Activated T-cell treated with anti-CD3 and anti-CD28 coated beads, Interleukin-2, amount 50 U/mL, for 24 hours (primary cell): Measurements from ENCODE around the gene CCNB3.

ENCODE experiments used
- DNase-seq: peaks from one replicate; pipeline ENCODE4 v3.0.0-alpha.2; 2020
- H3K27ac Mint-ChIP-seq: 2 replicates; pipeline ENCODE4 v1.8.0; 2020; ENCODE audit warnings: mild to moderate bottlenecking, mixed read lengths
- H3K27me3 Mint-ChIP-seq: 2 replicates; pipeline ENCODE4 v1.8.0; 2020; ENCODE audit warnings: mixed read lengths
- H3K36me3 Mint-ChIP-seq: 2 replicates; pipeline ENCODE4 v1.8.0; 2020; ENCODE audit warnings: low read depth, mixed read lengths
- H3K4me1 Mint-ChIP-seq: 2 replicates; pipeline ENCODE4 v1.8.0; 2020; ENCODE audit warnings: low read depth, mixed read lengths
- H3K4me3 Mint-ChIP-seq: 2 replicates; pipeline ENCODE4 v1.8.0; 2020; ENCODE audit warnings: mild to moderate bottlenecking, moderate library complexity, mixed read lengths
- H3K9me3 Mint-ChIP-seq: 2 replicates; pipeline ENCODE4 v1.8.0; 2020; ENCODE audit warnings: mixed read lengths

The CCNB3 gene, protein sequence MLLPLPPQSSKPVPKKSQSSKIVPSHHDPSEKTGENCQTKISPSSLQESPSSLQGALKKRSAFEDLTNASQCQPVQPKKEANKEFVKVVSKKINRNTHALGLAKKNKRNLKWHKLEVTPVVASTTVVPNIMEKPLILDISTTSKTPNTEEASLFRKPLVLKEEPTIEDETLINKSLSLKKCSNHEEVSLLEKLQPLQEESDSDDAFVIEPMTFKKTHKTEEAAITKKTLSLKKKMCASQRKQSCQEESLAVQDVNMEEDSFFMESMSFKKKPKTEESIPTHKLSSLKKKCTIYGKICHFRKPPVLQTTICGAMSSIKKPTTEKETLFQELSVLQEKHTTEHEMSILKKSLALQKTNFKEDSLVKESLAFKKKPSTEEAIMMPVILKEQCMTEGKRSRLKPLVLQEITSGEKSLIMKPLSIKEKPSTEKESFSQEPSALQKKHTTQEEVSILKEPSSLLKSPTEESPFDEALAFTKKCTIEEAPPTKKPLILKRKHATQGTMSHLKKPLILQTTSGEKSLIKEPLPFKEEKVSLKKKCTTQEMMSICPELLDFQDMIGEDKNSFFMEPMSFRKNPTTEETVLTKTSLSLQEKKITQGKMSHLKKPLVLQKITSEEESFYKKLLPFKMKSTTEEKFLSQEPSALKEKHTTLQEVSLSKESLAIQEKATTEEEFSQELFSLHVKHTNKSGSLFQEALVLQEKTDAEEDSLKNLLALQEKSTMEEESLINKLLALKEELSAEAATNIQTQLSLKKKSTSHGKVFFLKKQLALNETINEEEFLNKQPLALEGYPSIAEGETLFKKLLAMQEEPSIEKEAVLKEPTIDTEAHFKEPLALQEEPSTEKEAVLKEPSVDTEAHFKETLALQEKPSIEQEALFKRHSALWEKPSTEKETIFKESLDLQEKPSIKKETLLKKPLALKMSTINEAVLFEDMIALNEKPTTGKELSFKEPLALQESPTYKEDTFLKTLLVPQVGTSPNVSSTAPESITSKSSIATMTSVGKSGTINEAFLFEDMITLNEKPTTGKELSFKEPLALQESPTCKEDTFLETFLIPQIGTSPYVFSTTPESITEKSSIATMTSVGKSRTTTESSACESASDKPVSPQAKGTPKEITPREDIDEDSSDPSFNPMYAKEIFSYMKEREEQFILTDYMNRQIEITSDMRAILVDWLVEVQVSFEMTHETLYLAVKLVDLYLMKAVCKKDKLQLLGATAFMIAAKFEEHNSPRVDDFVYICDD (N-terminal part only)

DNA sequence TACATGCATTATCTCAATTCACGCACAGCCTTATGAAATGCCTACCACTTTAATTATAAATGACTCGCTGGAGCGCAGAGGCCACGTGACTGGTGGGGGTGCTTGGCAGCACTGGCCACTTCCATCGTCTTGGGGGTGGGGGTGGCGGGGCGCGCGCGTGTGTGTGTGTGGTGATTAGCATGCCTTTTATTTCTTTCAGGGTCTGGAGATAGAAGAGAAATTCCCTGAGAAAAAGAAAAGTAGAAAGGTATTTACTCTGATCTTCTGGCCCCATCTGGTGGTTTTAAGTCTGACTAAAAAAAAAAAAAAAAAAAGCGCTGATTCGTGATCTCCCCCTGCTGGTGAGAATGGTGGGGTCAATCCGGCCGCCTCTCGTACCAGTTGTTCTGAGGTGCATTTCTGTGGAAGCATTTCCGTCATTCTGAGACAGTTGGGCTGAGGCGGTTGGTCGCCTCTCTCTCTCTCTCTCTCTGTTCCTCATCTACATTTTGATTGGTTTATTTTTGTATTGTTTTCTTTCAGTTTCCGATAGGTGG, at the start of gene CCNB3:
TSS of gene CCNB3 (plus strand) at position 402 of the 536 bp plus-strand sequence. CDS start 80,399 bp downstream, outside the sequence.
- no peaks in the 10 kb centered on the region for H3K36me3 Mint-ChIP-seq
- H3K9me3 Mint-ChIP-seq = no peaks in the 10 kb centered on the region
- H3K27me3 Mint-ChIP-seq = peaks cover 22% of the 10 kb centered on the region
- H3K4me3 Mint-ChIP-seq = peak within 1 kb of the TSS; percentile 70
- H3K4me1 Mint-ChIP-seq = peaks cover 12% of the 10 kb centered on the region
- H3K27ac Mint-ChIP-seq = peak within 1 kb of the TSS; percentile 91
- peak; percentile 76 for DNase-seq

DNA sequence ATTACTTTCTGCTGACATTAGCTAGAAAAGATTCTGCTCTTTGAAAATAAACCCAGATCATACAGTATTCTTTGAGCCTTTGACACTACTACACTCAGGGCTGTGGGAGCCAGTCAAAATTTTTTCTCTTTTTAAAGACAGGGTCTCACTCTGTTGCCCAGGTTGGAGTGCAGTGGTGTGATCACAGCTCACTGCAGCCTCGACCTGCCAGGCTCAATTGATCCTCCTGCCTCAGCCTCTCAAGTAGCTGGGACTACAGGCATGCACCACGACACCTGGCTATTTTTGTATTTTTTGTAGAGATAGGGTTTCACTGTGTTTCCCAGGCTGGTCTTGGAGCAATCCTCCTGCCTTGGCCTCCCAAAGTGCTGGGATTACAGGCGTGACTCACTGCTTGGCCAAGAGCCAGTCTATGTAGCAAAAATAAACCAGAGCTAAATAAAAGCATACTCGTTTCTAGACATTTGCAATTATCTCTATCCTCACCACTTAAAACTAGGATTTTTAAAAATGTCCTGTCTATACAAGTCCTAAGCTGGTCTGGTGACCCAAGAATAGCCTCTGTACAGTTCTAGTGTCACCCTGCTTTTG, 46.9 kb upstream of the CCNB3 start:
- no peaks in the 10 kb centered on the region for H3K36me3 Mint-ChIP-seq

DNA sequence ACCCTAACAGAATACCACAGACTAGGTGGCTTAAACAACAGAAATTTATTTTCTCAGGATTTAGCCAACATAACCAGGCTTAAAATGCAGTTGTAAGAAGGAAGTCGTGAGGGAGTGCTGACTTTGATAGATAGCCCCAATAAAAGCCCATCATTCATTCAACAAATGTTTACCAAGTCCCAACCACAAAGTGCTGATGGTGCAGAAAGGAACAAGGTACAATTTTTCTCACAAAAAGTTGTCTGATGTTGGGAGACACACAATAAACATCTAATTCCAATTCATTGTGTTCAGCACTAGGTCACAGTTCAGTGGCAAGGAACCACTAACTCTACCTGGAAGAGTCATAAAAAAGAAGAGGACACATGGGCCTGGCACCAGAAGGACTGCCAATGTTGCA, 46.0 kb upstream of the CCNB3 start:
- peaks cover 3% of the 10 kb centered on the region for H3K4me1 Mint-ChIP-seq
- H3K27ac Mint-ChIP-seq = no peak overlapping the region
- peaks cover 46% of the 10 kb centered on the region for H3K27me3 Mint-ChIP-seq
- no peak for DNase-seq
- no peak overlapping the region for H3K4me3 Mint-ChIP-seq
- H3K36me3 Mint-ChIP-seq = no peaks in the 10 kb centered on the region
- H3K9me3 Mint-ChIP-seq = no peaks in the 10 kb centered on the region

More for the DNA sequence above, 46.9 kb upstream of the CCNB3 start:
- Mint-ChIP-seq H3K27me3 (peaks cover 48% of the 10 kb centered on the region), H3K4me3 (no peak overlapping the region), H3K4me1 (peaks cover 3% of the 10 kb centered on the region), H3K9me3 (no peaks in the 10 kb centered on the region), H3K27ac (no peak overlapping the region)
- DNase-seq = no peak

DNA sequence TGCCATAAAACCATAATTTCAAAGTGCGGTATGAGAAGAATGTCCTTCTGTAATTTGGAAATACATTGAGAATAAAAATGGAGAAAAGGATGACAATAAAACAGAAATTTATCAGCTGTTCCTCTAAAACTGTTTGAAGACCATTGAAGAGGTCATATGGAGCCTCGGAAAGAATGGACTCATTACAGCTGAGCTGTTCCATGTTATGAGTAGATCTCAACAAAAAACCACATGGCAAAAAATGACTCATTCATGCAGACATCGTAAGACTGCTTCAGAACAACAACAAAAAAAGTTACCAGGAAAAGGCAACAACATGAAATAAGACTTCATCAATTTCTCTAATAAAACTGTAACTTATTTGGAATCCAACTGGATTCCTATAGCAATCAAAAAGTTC, 43.4 kb upstream of the CCNB3 start:
- Mint-ChIP-seq H3K36me3 (no peaks in the 10 kb centered on the region), H3K4me1 (peaks cover 3% of the 10 kb centered on the region), H3K9me3 (no peaks in the 10 kb centered on the region), H3K4me3 (no peak overlapping the region), H3K27ac (no peak overlapping the region), H3K27me3 (peaks cover 45% of the 10 kb centered on the region)
- DNase-seq = no peak

DNA sequence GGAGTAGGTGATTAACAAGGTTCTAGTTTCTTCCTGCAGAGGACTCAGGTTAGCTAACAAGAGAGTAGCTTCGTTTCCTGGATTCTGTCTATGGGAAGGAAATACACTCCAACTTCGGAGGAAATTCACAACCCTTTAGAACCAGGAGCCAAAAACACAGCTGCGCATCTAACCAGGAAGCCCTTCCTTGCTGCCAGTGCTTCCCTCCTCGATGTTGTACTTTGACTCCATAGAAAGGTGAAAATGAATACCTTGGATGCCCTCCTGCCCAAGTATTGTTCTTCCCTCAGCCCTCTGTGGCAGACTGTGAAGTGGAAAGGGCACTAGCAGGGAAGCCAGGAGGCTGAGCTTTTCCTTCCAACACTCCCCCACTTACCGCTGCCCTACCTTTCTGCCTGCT, 38.8 kb upstream of the CCNB3 start:
- no peak overlapping the region for H3K27ac Mint-ChIP-seq
- no peaks in the 10 kb centered on the region for H3K9me3 Mint-ChIP-seq
- H3K4me1 Mint-ChIP-seq = peaks cover 17% of the 10 kb centered on the region
- H3K4me3 Mint-ChIP-seq = no peak overlapping the region
- H3K27me3 Mint-ChIP-seq = peaks cover 51% of the 10 kb centered on the region
- DNase-seq = no peak
- no peaks in the 10 kb centered on the region for H3K36me3 Mint-ChIP-seq

DNA sequence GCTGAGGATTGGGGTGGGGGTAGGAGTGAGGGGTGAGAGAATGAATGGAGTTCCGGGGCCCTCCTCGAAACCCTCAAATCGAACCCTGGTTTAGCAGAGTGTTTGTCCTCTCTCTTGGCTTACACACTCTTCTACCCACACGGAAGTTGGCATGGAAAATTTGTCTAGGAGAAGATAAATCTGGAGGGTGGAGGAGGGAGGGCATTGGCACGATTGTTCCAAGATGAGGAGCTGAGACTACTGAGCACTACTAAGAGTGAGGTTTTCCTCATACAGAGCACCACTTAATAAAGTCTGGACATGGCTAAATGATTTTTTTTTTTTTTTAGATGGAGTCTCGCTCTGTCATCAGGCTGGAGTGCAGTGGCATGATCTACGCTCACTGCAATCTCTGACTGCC, 37.2 kb upstream of the CCNB3 start:
- DNase-seq = no peak
- no peak overlapping the region for H3K27ac Mint-ChIP-seq
- peaks cover 47% of the 10 kb centered on the region for H3K27me3 Mint-ChIP-seq
- H3K36me3 Mint-ChIP-seq = no peaks in the 10 kb centered on the region
- H3K4me3 Mint-ChIP-seq = no peak overlapping the region
- peaks cover 14% of the 10 kb centered on the region for H3K4me1 Mint-ChIP-seq
- no peaks in the 10 kb centered on the region for H3K9me3 Mint-ChIP-seq

DNA sequence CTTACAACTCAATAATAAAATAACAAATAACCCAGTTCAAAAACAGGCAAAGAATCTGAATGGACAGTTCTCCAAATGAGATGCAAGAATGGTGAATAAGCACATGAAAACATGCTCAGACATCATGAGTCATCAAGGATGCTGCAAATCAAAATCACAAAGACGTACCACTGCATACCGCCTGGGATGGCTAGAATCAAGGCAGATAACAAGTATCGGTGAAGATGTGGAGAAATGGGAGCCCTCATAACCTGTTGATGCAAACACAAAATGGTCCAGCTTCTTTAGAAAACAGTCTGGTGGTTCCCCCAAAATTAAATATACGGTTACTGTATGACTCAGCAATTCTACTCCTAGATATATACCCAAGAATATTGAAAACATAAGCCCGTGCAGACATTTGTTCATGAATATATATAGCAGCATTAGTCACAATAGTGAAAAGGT, 36.3 kb upstream of the CCNB3 start:
- no peaks in the 10 kb centered on the region for H3K36me3 Mint-ChIP-seq
- H3K27ac Mint-ChIP-seq = peak overlapping the region; percentile 4
- H3K4me1 Mint-ChIP-seq = peaks cover 14% of the 10 kb centered on the region
- H3K9me3 Mint-ChIP-seq = no peaks in the 10 kb centered on the region
- H3K27me3 Mint-ChIP-seq = peaks cover 48% of the 10 kb centered on the region
- no peak overlapping the region for H3K4me3 Mint-ChIP-seq
- no peak for DNase-seq

DNA sequence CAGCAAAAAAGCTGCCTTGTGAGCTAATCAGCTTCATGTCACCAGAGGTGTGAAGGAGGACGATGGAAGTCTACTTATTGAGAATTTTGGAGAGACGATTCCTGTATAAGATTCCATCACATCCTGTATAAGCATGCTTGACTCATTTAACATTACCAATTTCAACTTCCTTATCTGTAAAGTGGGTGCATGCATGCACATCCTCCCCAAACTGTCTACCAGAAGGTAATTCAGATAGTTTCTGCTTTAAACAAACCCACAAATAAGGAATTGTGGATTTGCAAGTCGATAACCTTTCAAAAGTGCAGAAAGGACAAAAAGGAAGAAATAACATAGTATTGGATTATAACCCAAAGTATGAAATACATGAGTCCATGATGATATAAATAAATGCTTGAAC, 34.8 kb upstream of the CCNB3 start:
- no peak overlapping the region for H3K4me3 Mint-ChIP-seq

DNA sequence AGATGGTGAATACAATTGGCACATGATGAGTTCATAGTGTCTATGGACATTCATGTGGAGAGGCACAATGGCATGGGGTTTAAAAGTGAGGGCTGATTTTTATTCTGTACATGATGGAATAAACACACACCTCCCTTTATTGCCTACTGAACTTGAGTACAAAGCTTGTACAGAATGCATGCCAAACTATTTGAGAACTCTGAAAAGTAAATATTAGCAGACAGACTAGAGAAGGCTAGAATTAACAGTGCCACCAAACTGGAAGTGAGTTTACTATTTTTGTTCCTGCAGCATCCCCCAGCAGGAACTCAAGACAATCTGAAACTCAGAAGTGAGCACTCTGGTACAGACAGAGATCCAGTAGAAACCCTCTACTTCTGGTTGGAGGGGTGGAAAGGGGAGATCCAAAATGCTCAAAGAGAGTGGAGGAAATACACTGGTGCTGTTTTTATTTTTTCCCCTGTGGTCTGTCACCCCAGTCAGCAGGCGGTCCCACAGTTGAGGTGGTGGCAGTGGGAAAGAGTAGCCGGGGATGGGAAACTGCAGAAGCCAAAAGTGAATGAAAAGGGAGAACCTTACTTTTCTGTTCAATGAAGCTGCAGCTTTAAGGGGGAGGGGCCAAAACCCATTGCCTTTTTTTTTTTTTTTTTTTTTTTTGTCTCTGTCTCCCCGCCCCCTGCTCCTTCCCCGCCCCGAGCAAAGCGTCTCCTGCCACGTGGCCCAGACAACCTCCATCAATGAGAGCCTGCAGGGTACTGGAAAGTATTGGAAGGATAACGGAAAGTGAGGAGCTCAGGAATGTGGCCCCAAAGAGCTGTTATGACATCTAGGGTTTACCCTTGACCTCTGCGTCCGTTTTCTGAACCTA, 24.3 kb upstream of the CCNB3 start:
- peaks cover 1% of the 10 kb centered on the region for H3K4me1 Mint-ChIP-seq

More for the DNA sequence above, 34.8 kb upstream of the CCNB3 start:
- H3K9me3 Mint-ChIP-seq = peaks cover 6% of the 10 kb centered on the region
- no peaks in the 10 kb centered on the region for H3K36me3 Mint-ChIP-seq
- H3K4me1 Mint-ChIP-seq = peaks cover 14% of the 10 kb centered on the region
- no peak for DNase-seq
- peaks cover 57% of the 10 kb centered on the region for H3K27me3 Mint-ChIP-seq
- H3K27ac Mint-ChIP-seq = no peak overlapping the region

DNA sequence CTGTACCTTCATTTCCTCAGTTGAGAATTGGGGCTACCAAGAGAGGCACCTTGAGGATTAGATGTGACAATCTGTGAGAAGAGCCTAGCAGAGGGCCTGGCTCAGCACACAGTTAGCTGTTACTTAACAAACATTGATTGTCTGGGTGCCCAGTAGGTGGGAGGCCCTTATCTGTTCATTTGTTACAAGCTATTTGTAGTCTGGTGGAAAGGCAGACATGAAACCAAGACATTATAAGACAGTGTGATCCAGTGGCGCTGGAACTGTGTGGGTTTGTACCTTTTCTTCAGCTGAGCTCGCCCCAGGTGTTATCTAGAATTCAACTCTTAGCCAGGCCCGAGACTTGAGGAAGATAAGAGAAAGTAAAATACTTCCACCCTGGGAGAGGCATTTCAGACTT, 20.7 kb upstream of the CCNB3 start:
- Mint-ChIP-seq H3K27me3 (peaks cover 53% of the 10 kb centered on the region), H3K4me1 (peaks cover 1% of the 10 kb centered on the region), H3K27ac (no peak overlapping the region), H3K36me3 (no peaks in the 10 kb centered on the region), H3K4me3 (no peak overlapping the region), H3K9me3 (no peaks in the 10 kb centered on the region)
- no peak for DNase-seq

More for the DNA sequence above, 24.3 kb upstream of the CCNB3 start:
- H3K27ac Mint-ChIP-seq = no peak overlapping the region
- H3K27me3 Mint-ChIP-seq = peaks cover 59% of the 10 kb centered on the region
- no peak overlapping the region for H3K4me3 Mint-ChIP-seq
- H3K36me3 Mint-ChIP-seq = no peaks in the 10 kb centered on the region
- H3K9me3 Mint-ChIP-seq = no peaks in the 10 kb centered on the region
- DNase-seq = no peak

DNA sequence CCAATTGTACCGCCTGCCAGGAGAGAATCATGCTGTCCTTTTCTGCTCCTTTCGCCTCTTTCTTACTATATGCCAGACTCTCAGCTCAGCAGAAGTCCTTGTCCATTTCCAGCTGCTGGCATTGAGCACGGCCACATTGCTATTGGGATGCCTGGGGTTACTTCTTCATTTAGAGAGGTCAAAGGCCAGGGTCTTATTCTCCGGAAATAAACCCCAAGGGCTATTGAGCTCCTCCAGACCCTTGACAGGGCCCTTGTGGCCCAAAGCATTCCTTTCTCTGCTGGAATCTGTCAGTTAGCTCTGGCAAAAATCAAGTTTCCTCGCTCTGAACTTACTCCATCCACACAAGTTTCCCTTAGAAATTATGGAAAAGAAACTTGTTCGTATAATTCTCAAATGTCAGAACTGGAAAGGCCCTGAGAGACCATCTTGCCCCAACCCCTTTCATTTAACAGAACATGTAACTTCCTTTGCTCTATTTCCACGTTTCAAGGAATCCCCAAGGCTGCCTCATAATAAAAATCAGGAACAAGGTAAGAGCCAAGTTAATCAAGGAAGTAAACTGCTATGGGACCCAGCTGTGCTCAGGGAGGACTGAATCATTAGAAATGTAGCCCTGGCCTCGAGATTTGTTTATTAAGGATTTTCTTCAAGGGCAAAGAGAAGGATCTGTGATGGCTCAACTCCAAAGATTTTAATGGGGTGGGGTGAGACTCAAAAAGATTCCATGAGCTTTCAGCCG, 15.5 kb upstream of the CCNB3 start:
- no peak for DNase-seq
- H3K4me3 Mint-ChIP-seq = no peak overlapping the region
- H3K27ac Mint-ChIP-seq = no peak overlapping the region
- H3K27me3 Mint-ChIP-seq = peaks cover 63% of the 10 kb centered on the region
- H3K4me1 Mint-ChIP-seq = no peaks in the 10 kb centered on the region
- H3K36me3 Mint-ChIP-seq = no peaks in the 10 kb centered on the region
- no peaks in the 10 kb centered on the region for H3K9me3 Mint-ChIP-seq

DNA sequence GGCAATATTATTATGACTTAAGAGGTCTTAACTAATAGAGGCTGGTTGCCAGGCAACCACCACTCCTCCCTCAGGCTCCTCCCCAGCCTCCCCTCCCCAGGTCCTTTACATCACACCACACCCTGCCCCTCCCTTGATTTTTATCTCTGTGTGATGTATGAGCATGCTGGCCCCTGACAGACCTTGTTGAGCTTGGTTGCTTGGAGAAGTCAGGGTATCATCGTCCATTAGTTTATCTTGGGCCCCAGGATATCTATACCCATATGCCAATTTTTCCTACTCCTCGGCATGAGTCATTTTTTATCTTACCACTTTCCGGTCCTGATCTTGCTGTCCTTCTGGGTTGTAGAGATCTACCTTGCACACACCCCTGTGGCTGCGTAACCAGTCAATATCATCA, 6.2 kb upstream of the CCNB3 start:
- H3K27me3 Mint-ChIP-seq = peaks cover 53% of the 10 kb centered on the region
- no peak overlapping the region for H3K27ac Mint-ChIP-seq
- H3K36me3 Mint-ChIP-seq = no peaks in the 10 kb centered on the region
- H3K9me3 Mint-ChIP-seq = no peaks in the 10 kb centered on the region
- H3K4me1 Mint-ChIP-seq = no peaks in the 10 kb centered on the region
- no peak overlapping the region for H3K4me3 Mint-ChIP-seq
- DNase-seq = no peak
